SKM-1 (cell line): Measurements from ENCODE around the gene SESN1.

ENCODE experiments used
- DNase-seq: peaks from one replicate; lab custom pipeline; 2025; ENCODE audit not compliant: unreplicated experiment; lab: John Stamatoyannopoulos, UW

The SESN1 gene

GRCh38 chr6:108966855-108967755, 127.5 kb downstream of the SESN1 start:
- peak; percentile 81 for DNase-seq

GRCh38 chr6:108966251-108966650, 128.4 kb downstream of the SESN1 start:
- DNase-seq: no peak

- DNase-seq: no peak
Measured at GRCh38 chr6:108961985-108962384, 132.7 kb downstream of the SESN1 start.

GRCh38 chr6:108961077-108961476, 133.6 kb downstream of the SESN1 start:
- DNase-seq: no peak

GRCh38 chr6:108960601-108961000, 134.0 kb downstream of the SESN1 start:
- no peak for DNase-seq

- no peak for DNase-seq
Measured at GRCh38 chr6:108959972-108960582, 134.6 kb downstream of the SESN1 start.

- no peak for DNase-seq
Measured at GRCh38 chr6:108958900-108959770, 135.5 kb downstream of the SESN1 start.

GRCh38 chr6:108957221-108957620, 137.4 kb downstream of the SESN1 start:
- DNase-seq: no peak

GRCh38 chr6:108955329-108955949, 139.2 kb downstream of the SESN1 start:
- no peak for DNase-seq

- DNase-seq: no peak
Measured at GRCh38 chr6:108953681-108954080, 141.0 kb downstream of the SESN1 start.

- DNase-seq: no peak
Measured at GRCh38 chr6:108952776-108953486, 141.7 kb downstream of the SESN1 start.

- no peak for DNase-seq
Measured at GRCh38 chr6:108951351-108951953, 143.2 kb downstream of the SESN1 start.

GRCh38 chr6:108948181-108948661, 146.4 kb downstream of the SESN1 start:
- no peak for DNase-seq

GRCh38 chr6:108947114-108947854, 147.4 kb downstream of the SESN1 start:
- no peak for DNase-seq

- DNase-seq: no peak
Measured at GRCh38 chr6:108946695-108947094, 148.0 kb downstream of the SESN1 start.

- no peak for DNase-seq
Measured at GRCh38 chr6:108945681-108946159, 148.9 kb downstream of the SESN1 start.

- no peak for DNase-seq
Measured at GRCh38 chr6:108944707-108945680, 149.7 kb downstream of the SESN1 start.

- no peak for DNase-seq
Measured at GRCh38 chr6:108944071-108944470, 150.6 kb downstream of the SESN1 start.
